Measurements from ENCODE around the gene SSR1.
A peak's percentile ranks its signal among the peaks of the same experiment; 100 is the strongest.

Gene SSR1

DNA sequence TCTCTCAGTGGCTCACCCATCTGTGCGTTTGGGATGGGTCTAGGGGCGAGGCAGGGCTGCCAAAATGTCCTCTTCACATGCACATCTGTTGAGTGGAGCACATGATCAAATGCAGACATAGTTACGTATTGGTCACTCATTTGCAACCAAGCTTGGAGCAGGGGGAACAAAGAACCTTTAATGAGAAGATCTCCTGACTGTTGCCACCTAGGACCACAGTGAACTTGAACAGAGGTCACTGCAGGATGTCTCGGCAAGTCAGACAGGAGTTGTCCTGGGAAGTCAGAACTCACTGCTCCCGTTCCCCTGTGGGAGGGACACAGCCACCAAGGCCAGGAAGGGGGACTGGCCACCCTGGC, 73.4 kb downstream of the SSR1 start:
- DNase-seq (ENCODE audit: low read depth in 2 of 2) = no peak

DNA sequence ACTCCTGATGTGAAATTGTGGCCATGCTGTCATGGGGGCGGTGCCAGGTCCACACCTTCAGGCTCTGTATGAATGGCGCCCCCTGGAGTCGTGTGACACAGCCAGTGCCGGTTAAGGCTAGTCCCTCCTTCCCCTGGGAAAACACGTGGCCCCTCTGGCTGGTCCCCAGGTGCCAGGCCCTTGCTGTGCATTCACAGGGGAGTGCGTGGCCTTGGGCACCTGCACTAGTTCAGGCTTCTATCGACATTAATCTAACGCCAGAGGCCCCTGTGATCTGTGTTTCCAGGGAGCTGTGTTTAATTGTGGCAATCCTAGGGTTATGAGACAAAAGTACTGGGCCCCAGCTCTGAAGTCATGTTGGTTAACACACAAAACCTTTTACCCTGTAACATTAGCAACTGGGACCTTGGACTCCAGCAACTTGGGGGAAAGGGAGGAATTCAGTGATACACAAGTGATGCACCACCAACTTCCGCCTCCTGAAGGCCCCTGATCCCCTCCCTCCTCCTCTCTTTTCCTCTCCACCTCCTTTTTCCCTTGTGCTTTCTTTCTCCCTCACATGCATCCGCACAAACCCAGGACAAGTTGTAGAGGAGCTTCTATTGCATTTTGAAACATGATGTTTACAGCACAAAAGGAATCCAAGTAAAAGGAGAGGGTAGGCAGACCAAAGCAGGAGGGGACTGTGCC, 74.0 kb downstream of the SSR1 start:
- peak; percentile 17 to 48 for DNase-seq (ENCODE audit: low read depth in 2 of 2)

GRCh38 chr6:7238526-7238899, 74.5 kb downstream of the SSR1 start:
- no peak for DNase-seq (ENCODE audit: low read depth in 2 of 2)

DNA sequence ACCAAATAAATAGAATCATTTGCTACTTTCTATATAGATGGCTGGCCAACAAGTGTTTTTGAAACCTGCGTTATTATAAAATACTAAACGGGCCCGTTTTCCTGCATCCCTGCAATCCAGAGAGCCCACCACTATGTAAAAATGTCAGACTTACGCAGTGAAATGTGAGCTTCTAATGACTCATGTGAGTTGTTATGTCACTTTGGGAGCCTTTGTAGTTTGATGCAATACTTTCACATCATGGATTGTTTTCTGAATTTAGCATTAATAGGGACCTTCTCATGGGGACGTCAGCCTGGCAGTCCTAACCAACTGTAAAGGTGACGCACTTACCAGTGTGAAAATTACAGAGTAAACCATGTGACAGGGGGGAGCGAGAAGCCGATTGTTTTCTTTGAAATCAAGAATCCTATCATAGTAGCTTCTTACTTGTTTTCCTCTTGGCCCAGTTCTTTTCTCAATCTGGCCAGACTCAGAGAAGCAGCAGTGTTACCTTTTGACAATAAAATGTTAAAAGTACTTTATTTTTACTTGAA, 75.3 kb downstream of the SSR1 start:
- no peak for DNase-seq (ENCODE audit: low read depth in 2 of 2)

GRCh38 chr6:7236306-7237209, 76.4 kb downstream of the SSR1 start:
- no peak for DNase-seq (ENCODE audit: low read depth in 2 of 2)

- DNase-seq (ENCODE audit: low read depth in 2 of 2) = no peak
These were observed 77.2 kb downstream of the SSR1 start for GRCh38 chr6:7235712-7236305.

DNA sequence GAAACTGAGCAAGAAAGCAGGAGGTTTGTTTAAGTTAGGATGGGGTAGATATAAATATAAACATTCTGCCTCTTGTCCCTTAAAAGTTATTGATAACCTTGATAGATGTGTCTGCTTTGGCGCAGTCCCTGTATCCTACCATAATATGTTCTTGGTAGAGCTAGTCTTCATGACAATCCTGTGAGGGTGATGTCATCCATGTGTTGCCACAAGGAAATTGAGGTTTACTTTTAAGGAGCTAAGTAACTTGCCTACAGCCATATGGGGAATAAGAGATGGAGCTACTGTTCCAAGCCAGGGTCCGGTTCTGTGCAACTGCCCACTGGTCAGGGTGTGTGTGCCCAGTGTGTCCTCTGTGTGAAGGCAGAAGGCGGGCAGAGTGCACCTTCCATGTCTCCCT, 78.5 kb downstream of the SSR1 start:
- no peak for DNase-seq (ENCODE audit: low read depth in 2 of 2)

DNA sequence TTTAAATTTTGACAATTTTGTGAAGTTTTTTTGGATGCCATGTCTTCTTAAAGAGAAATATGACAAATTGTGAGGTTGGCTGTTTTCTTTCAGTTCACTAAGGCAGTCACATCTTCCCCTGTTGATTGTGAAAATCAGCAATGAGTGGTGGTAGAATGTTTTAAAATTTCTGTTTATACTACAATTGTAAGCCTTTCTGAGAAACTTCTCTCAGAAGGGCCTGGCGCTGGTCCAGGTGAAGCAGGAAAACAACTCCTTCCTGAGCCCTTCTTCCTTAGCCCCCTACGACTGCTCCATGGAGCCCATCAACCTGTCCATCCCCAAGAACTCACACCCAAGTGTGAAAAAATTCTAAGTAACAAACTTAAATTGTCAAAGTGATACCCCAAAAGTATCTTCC, 80.6 kb downstream of the SSR1 start:
- no peak for DNase-seq (ENCODE audit: low read depth in 2 of 2)

- no peak for DNase-seq (ENCODE audit: low read depth in 2 of 2)
These were observed 81.9 kb downstream of the SSR1 start for GRCh38 chr6:7230956-7231713.

DNA sequence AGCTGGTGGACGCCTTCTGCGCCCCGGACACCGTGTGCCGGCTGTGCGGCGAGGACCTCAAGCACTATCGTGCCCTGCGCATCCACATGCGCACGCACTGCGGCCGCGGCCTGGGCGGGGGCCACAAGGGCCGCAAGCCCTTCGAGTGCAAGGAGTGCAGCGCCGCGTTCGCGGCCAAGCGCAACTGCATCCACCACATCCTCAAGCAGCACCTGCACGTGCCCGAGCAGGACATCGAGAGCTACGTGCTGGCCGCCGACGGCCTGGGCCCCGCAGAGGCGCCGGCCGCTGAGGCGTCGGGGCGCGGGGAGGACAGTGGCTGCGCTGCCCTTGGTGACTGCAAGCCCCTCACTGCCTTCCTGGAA, 82.7 kb downstream of the SSR1 start:
- no peak for DNase-seq (ENCODE audit: low read depth in 2 of 2)

DNA sequence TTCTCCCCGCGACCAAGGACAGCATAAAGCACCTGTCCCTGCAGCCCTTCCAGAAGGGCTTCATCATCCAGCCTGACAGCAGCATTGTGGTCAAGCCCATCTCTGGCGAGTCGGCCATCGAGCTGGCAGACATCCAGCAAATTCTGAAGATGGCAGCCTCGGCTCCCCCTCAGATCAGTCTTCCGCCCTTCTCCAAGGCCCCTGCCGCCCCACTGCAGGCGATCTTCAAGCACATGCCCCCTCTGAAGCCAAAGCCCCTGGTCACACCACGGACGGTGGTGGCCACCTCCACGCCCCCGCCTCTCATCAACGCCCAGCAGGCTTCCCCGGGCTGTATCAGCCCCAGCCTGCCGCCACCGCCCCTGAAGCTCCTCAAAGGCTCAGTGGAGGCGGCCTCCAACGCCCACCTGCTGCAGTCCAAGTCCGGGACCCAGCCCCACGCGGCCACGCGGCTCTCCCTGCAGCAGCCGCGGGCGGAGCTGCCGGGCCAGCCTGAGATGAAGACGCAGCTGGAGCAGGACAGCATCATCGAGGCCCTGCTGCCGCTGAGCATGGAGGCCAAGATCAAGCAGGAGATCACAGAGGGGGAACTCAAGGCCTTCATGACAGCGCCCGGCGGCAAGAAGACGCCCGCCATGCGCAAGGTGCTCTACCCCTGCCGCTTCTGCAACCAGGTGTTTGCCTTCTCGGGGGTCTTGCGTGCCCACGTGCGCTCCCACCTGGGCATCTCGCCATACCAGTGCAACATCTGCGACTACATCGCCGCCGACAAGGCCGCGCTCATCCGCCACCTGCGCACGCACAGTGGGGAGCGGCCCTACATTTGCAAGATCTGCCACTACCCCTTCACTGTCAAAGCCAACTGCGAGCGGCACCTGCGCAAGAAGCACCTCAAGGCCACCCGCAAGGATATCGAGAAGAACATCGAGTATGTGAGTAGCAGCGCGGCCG, 83.3 kb downstream of the SSR1 start:
- DNase-seq (ENCODE audit: low read depth in 2 of 2) = no peak

DNA sequence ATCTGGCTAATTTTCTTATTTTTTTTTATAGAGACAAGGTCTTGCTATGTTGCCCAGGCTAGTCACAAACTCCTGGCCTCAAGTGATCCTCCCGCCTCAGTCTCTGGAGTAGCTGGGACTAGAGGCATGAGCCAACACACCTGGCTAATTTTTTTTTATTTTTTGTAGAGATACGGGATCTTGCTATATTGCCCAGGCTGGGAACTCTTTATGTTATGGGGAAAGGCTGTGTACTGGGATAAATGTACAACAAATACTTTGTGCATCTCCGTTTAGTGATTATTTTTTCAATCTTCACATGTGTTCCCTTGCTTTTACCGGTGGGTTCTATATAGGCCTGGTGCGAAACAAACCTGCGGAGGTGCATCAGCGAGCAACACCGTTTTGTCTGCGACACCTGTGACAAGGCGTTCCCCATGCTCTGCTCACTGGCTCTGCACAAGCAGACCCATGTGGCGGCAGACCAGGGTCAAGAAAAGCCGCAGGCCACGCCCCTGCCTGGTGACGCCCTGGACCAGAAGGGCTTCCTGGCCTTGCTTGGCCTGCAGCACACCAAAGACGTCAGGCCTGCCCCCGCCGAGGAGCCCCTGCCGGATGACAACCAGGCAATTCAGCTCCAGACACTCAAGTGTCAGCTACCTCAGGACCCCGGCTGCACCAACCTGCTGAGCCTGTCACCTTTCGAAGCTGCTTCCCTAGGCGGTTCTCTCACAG, 84.2 kb downstream of the SSR1 start:
- no peak for DNase-seq (ENCODE audit: low read depth in 2 of 2)

DNA sequence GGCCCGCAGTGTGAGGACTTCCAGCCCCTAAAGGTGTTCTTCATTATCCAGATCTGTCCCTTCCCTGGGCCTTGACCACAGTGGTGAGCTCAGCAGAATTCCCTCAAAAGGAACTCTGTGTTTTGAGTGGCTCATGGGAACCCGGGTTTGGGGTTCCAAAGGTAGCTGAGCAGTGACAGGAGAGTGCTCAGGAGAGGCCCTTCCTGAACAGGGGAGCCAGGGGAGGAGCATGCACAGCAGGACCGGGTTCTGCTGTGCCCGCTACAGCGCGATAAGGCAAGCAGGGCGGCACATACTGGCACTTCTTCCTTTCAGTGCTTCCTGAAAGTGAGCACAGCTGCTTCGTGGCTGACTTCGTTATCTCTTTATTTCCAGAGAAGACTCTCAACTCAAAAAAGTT, 88.3 kb downstream of the SSR1 start:
- no peak for DNase-seq (ENCODE audit: low read depth in 2 of 2)

DNA sequence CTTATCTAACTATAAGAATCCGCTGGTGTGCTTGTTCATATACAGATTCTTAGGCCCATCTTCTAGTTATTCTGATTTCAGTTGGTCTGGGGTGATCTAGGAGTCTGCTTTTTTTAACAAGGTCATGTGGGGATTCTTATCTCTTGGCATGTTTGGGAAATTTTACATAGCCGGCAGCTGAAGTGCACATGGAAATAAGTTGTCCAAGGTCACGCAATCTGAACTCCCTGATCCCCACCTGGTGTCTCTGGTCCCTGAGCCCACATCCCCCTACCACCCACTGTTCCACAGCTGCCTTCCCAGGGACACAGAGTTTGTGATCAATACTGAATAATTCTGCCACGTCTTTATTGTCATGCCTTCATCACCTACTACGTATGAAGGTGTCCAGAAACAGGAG, 90.8 kb downstream of the SSR1 start:
- DNase-seq (ENCODE audit: low read depth in 2 of 2) = no peak

GRCh38 chr6:7219310-7219709, 93.7 kb downstream of the SSR1 start:
- no peak for DNase-seq (ENCODE audit: low read depth in 2 of 2)

- no peak for DNase-seq (ENCODE audit: low read depth in 2 of 2)
These were observed 94.5 kb downstream of the SSR1 start for GRCh38 chr6:7218406-7218988.

Data from stimulated activated CD8-positive, alpha-beta memory T cell treated with anti-CD3 and anti-CD28 coated beads, Interleukin-7, amount 100 ng/mL, for 1 hour (primary cell).